Measurements from ENCODE around the gene TMSB15C.

The TMSB15C gene

GRCh38 chrX:104041003-104041402, 35.0 kb downstream of the TMSB15C start:
- no peak for DNase-seq

GRCh38 chrX:104039689-104040505, 36.1 kb downstream of the TMSB15C start, which contains the start of gene H2BW2:
H2BW2 (plus strand) TSS chrX:104039956; CDS start chrX:104039995, 39 bp downstream.
- DNase-seq = no peak

Measured in MV-4-11 (cell line).